ENCODE results near the gene PNRC2.
"Not testable (repeated sequence)": the region's sequence is repeated elsewhere in the genome, so short reads cannot be mapped to it uniquely, and the experiment has no call there.

DNA sequence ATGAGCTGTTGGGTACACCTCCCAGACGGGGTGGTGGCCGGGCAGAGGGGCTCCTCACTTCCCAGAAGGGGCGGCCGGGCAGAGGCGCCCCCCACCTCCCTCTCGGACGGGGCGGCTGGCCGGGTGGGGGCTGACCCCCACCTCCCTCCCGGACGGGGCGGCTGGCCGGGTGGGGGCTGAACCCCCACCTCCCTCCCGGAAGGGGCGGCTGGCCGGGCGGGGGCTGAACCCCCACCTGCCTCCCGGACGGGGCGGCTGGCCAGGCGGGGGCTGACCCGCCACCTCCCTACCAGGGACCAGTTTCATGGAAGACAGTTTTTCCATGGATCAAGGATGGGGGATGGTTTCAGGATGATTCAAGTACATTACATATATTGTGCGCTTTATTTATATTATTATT lies 27.4 kb downstream of the PNRC2 start:
- TF ChIP-seq POLR2A (IDR thresholded peaks at IDR 0.05; ENCODE audit: low read length); GATA1 (IDR thresholded peaks at IDR 0.05; ENCODE audit: low read depth, low read length): not testable (repeated sequence)

Data from erythroblast (primary cell).